HEK293 (cell line): ENCODE results near the gene CTNNBL1.

Source experiments
- CTCF ChIA-PET: fragments of 350-600 bp; formaldehyde crosslinking; extraction: SDS; loops from one replicate; lab custom pipeline; 2021; ENCODE audit warnings: antibody characterized with exemption; lab: Yijun Ruan, JAX
- POLR2A ChIA-PET: fragments of 300-600 bp; formaldehyde crosslinking; extraction: SDS; loops from one replicate; lab custom pipeline; 2020; ENCODE audit warnings: antibody characterized with exemption, inconsistent platforms; lab: Yijun Ruan, JAX
- H3K27ac ChIP-seq: fragments of 200-500 bp; sonication (Bioruptor generic); 2 replicates; pipeline ENCODE4 v1.5.1; 2014; ENCODE audit warnings: low read depth, low read length, control low read depth, inconsistent platforms; ENCODE audit errors: extremely low read depth
- H3K36me3 ChIP-seq, 2 experiments: fragments of 200-500 bp in 1 of 2; sonication (Bioruptor generic) in 1 of 2; 1 replicate in 1 of 2; 2 replicates in 1 of 2; pipeline ENCODE4 v1.5.1; 2014 to 2017; ENCODE audit warnings: inconsistent platforms in 2 of 2, low read length in 2 of 2; ENCODE audit not compliant: control insufficient read depth in 2 of 2, insufficient read depth in 1 of 2
- H3K4me1 ChIP-seq: fragments of 200-500 bp; sonication (Bioruptor generic); 2 replicates; pipeline ENCODE4 v1.5.1; 2014; ENCODE audit warnings: mild to moderate bottlenecking, low read length, inconsistent platforms; ENCODE audit not compliant: control insufficient read depth, insufficient read depth
- H3K4me3 ChIP-seq: 2 replicates; pipeline ENCODE4 v1.5.1; 2011; ENCODE audit warnings: low read depth, mild to moderate bottlenecking, control low read depth, low read length, moderate library complexity
- H3K9me3 ChIP-seq: fragments of 200-500 bp; sonication (Bioruptor generic); 2 replicates; pipeline ENCODE4 v1.5.1; 2014; ENCODE audit warnings: low read depth, low read length, inconsistent platforms; ENCODE audit not compliant: control insufficient read depth, insufficient read depth
- GLI4 ChIP-seq: fragments of 450-650 bp; formaldehyde crosslinking; IDR thresholded peaks from 2 replicates; pipeline ENCODE4 v1.5.1; 2016; ENCODE audit warnings: missing biosample characterization, missing genetic modification characterization
- HOXD13 ChIP-seq: sonication (generic); formaldehyde crosslinking; IDR thresholded peaks from 2 replicates; pipeline ENCODE4 v1.8.0; 2022; ENCODE audit warnings: missing genetic modification reagents, borderline replicate concordance
- KLF1 ChIP-seq: fragments of 450-650 bp; formaldehyde crosslinking; IDR thresholded peaks from 2 replicates; pipeline ENCODE4 v1.5.1; 2016; ENCODE audit warnings: missing biosample characterization, missing genetic modification characterization
- MEIS1 ChIP-seq: sonication (generic); formaldehyde crosslinking; IDR thresholded peaks from 2 replicates; pipeline ENCODE4 v1.8.1; 2022; ENCODE audit warnings: missing genetic modification reagents, mild to moderate bottlenecking, borderline replicate concordance
- MYNN ChIP-seq: fragments of 450-650 bp; formaldehyde crosslinking; IDR thresholded peaks from 2 replicates; pipeline ENCODE4 v1.5.1; 2016; ENCODE audit warnings: missing biosample characterization, missing genetic modification characterization, borderline replicate concordance
- RBAK ChIP-seq: fragments of 450-650 bp; formaldehyde crosslinking; IDR thresholded peaks from 2 replicates; pipeline ENCODE4 v1.5.1; 2016; ENCODE audit warnings: missing biosample characterization, missing genetic modification characterization
- SETDB1 ChIP-seq: IDR thresholded peaks from one replicate; pipeline ENCODE4 v1.6.1; 2017; ENCODE audit warnings: mild to moderate bottlenecking, low read length, moderate library complexity, mixed read lengths; ENCODE audit not compliant: insufficient read length
- SP7 ChIP-seq: fragments of 450-650 bp; formaldehyde crosslinking; IDR thresholded peaks from 2 replicates; pipeline ENCODE4 v1.5.1; 2016; ENCODE audit warnings: missing biosample characterization, missing genetic modification characterization
- TRIM28 ChIP-seq: IDR thresholded peaks from 2 replicates; pipeline ENCODE4 v1.6.1; 2011; ENCODE audit warnings: low read length, control low read depth, borderline replicate concordance
- ZBTB20 ChIP-seq: fragments of 450-650 bp; formaldehyde crosslinking; IDR thresholded peaks from 2 replicates; pipeline ENCODE4 v1.5.1; 2016; ENCODE audit warnings: missing biosample characterization, missing genetic modification characterization
- ZBTB6 ChIP-seq: fragments of 450-650 bp; formaldehyde crosslinking; IDR thresholded peaks from 2 replicates; pipeline ENCODE4 v1.5.1; 2017; ENCODE audit warnings: missing biosample characterization, missing genetic modification characterization
- ZNF138 ChIP-seq: fragments of 450-650 bp; formaldehyde crosslinking; IDR thresholded peaks from 2 replicates; pipeline ENCODE4 v1.5.1; 2016; ENCODE audit warnings: missing biosample characterization, missing genetic modification characterization, borderline replicate concordance
- ZNF24 ChIP-seq: fragments of 450-650 bp; formaldehyde crosslinking; IDR thresholded peaks from 2 replicates; pipeline ENCODE4 v1.5.1; 2016; ENCODE audit warnings: missing biosample characterization, missing genetic modification characterization
- ZNF26 ChIP-seq: fragments of 450-650 bp; formaldehyde crosslinking; IDR thresholded peaks from 2 replicates; pipeline ENCODE4 v1.5.1; 2016; ENCODE audit warnings: missing biosample characterization, missing genetic modification characterization
- ZNF266 ChIP-seq: fragments of 450-650 bp; formaldehyde crosslinking; IDR thresholded peaks from 2 replicates; pipeline ENCODE4 v1.5.1; 2016; ENCODE audit warnings: missing biosample characterization, missing genetic modification characterization, low read depth
- ZNF274 ChIP-seq, 2 experiments: fragments of 200-500 bp in 1 of 2; fragments of 450-650 bp in 1 of 2; sonication (Bioruptor generic) in 1 of 2; formaldehyde crosslinking in 1 of 2; IDR thresholded peaks; 2 replicates each; pipeline versions ENCODE4 v1.5.1 to v1.6.1; 2014 to 2016; ENCODE audit warnings: borderline replicate concordance in 1 of 2, inconsistent platforms in 1 of 2, low read length in 1 of 2, missing biosample characterization in 1 of 2, missing genetic modification characterization in 1 of 2
- ZNF324 ChIP-seq: fragments of 450-650 bp; formaldehyde crosslinking; IDR thresholded peaks from 2 replicates; pipeline ENCODE4 v1.5.1; 2016; ENCODE audit warnings: missing biosample characterization, missing genetic modification characterization
- ZNF335 ChIP-seq: fragments of 450-650 bp; formaldehyde crosslinking; conservative IDR thresholded peaks from 2 replicates; pipeline ENCODE4 v1.5.1; 2016; ENCODE audit warnings: missing biosample characterization, missing genetic modification characterization
- ZNF354C ChIP-seq: fragments of 450-650 bp; formaldehyde crosslinking; IDR thresholded peaks from 2 replicates; pipeline ENCODE4 v1.5.1; 2016; ENCODE audit warnings: missing biosample characterization, missing genetic modification characterization, low read depth, borderline replicate concordance
- ZNF488 ChIP-seq: fragments of 450-650 bp; formaldehyde crosslinking; IDR thresholded peaks from 2 replicates; pipeline ENCODE4 v1.5.1; 2016; ENCODE audit warnings: missing biosample characterization, missing genetic modification characterization
- ZNF501 ChIP-seq: fragments of 450-650 bp; formaldehyde crosslinking; IDR thresholded peaks from 2 replicates; pipeline ENCODE4 v1.5.1; 2016; ENCODE audit warnings: missing biosample characterization, missing genetic modification characterization
- ZNF529 ChIP-seq: fragments of 450-650 bp; formaldehyde crosslinking; IDR thresholded peaks from 2 replicates; pipeline ENCODE4 v1.5.1; 2017; ENCODE audit warnings: missing genetic modification characterization, missing biosample characterization; ENCODE audit not compliant: insufficient replicate concordance
- ZNF626 ChIP-seq: fragments of 450-650 bp; sonication (Bioruptor Pico); formaldehyde crosslinking; IDR thresholded peaks from 2 replicates; pipeline ENCODE4 v1.5.1; 2018; ENCODE audit warnings: missing biosample characterization, missing genetic modification characterization, inconsistent platforms

The CTNNBL1 gene

GRCh38 chr20:37801921-37802320 is 108.1 kb downstream of the CTNNBL1 start:
- no peak overlapping the region for H3K27ac ChIP-seq
- peaks cover 0 to 40% of the 10 kb centered on the region in 2 experiments; a peak in 1 of 3 replicates for H3K36me3 ChIP-seq
- ChIA-PET POLR2A (no interaction called here), CTCF (interaction anchor here (0.7 kb wide), 1 partner anchor 107 kb away, joined by 3 read pairs; no protein-coding TSS in a partner anchor)
- H3K4me3 ChIP-seq: no peak overlapping the region
- H3K4me1 ChIP-seq: no peaks in the 10 kb centered on the region
- TF ChIP-seq ZNF529 (tag by site-specific recombination): no peak
- no peak for TF ChIP-seq ZNF324 (tag by site-specific recombination)
- TF ChIP-seq ZNF26 (tag by site-specific recombination): no peak
- no peak for TF ChIP-seq ZBTB20 (tag by site-specific recombination)
- TF ChIP-seq HOXD13 (CRISPR knock-in tag): no peak
- no peak for TF ChIP-seq ZNF501 (tag by site-specific recombination)
- no peak for TF ChIP-seq ZNF138 (tag by site-specific recombination)
- no peak for TF ChIP-seq SETDB1
- TF ChIP-seq ZNF24: no peak
- TF ChIP-seq KLF1 (tag by site-specific recombination): no peak
- no peak for TF ChIP-seq SP7 (tag by site-specific recombination)
- no peak for TF ChIP-seq MYNN (tag by site-specific recombination)
- H3K9me3 ChIP-seq: no peaks in the 10 kb centered on the region

GRCh38 chr20:37803438-37804307 is 109.8 kb downstream of the CTNNBL1 start:
- Histone ChIP-seq H3K27ac (no peak overlapping the region), H3K4me3 (no peak overlapping the region), H3K9me3 (no peaks in the 10 kb centered on the region), H3K36me3 (peaks cover 0 to 48% of the 10 kb centered on the region in 2 experiments; a peak in 1 of 3 replicates), H3K4me1 (no peaks in the 10 kb centered on the region)
- POLR2A ChIA-PET: interaction anchor here (0.9 kb wide), 1 partner anchor 625 kb away, joined by 4 read pairs; no protein-coding TSS in a partner anchor
- CTCF ChIA-PET: interaction anchor here (0.7 kb wide), 1 partner anchor 534 kb away, joined by 3 read pairs; no protein-coding TSS in a partner anchor
- TF ChIP-seq ZNF274 (IDR thresholded peaks at IDR 0.05; ENCODE audit: low read length) (no peak), ZNF274 (tag by site-specific recombination; IDR thresholded peaks at IDR 0.05; ENCODE audit: borderline replicate concordance) (no peak), ZNF335 (tag by site-specific recombination) (no peak), ZNF266 (tag by site-specific recombination) (no peak), ZNF488 (no peak), MEIS1 (CRISPR knock-in tag) (no peak), ZNF626 (tag by site-specific recombination) (no peak), TRIM28 (no peak), ZNF354C (tag by site-specific recombination) (no peak), GLI4 (tag by site-specific recombination) (no peak), ZBTB6 (tag by site-specific recombination) (no peak), RBAK (tag by site-specific recombination) (no peak)
